Ishikawa (cell line): ENCODE measurements around the gene C1QL4.

Experiments
- CEBPB ChIP-seq: IDR thresholded peaks from 2 replicates; pipeline ENCODE4 v1.6.1; 2012
- CREB1 ChIP-seq: IDR thresholded peaks from 2 replicates; pipeline ENCODE4 v1.6.1; 2012; ENCODE audit warnings: low read depth
- EGR1 ChIP-seq: IDR thresholded peaks from 2 replicates; pipeline ENCODE4 v1.6.1; 2012
- EP300 ChIP-seq: IDR thresholded peaks from 2 replicates; pipeline ENCODE4 v1.6.1; 2012; ENCODE audit warnings: borderline replicate concordance
- MAX ChIP-seq: IDR thresholded peaks from 2 replicates; pipeline ENCODE4 v1.6.1; 2012
- NFIC ChIP-seq: IDR thresholded peaks from 2 replicates; pipeline ENCODE4 v1.6.1; 2012
- RAD21 ChIP-seq: IDR thresholded peaks from 2 replicates; pipeline ENCODE4 v1.6.1; 2012; ENCODE audit warnings: low read depth
- REST ChIP-seq: IDR thresholded peaks from 2 replicates; pipeline ENCODE4 v1.6.1; 2012; ENCODE audit warnings: low read depth, mild to moderate bottlenecking
- TAF1 ChIP-seq: IDR thresholded peaks from 2 replicates; pipeline ENCODE4 v1.6.1; 2012; ENCODE audit warnings: low read depth, mild to moderate bottlenecking
- TEAD4 ChIP-seq: IDR thresholded peaks from 2 replicates; pipeline ENCODE4 v1.6.1; 2012
- USF1 ChIP-seq: IDR thresholded peaks from 2 replicates; pipeline ENCODE4 v1.6.1; 2012
- YY1 ChIP-seq: IDR thresholded peaks from 2 replicates; pipeline ENCODE4 v1.6.1; 2012; ENCODE audit warnings: low read depth
- ZBTB7A ChIP-seq: IDR thresholded peaks from 2 replicates; pipeline ENCODE4 v1.6.1; 2012; ENCODE audit warnings: low read depth

- TF ChIP-seq RAD21 (no peak), YY1 (no peak), ZBTB7A (no peak), NFIC (no peak), REST (no peak), EP300 (no peak), USF1 (no peak), EGR1 (no peak), TAF1 (no peak), CREB1 (no peak), TEAD4 (no peak), CEBPB (no peak), MAX (no peak)
These were observed 43.7 kb downstream of the C1QL4 start for GRCh38 chr12:49293056-49293956.
